Psoas muscle (tissue), 8 donors: Measurements from ENCODE around the gene FMNL2. TPM values are rescaled to one million over a fixed set of nuclear protein-coding genes. Genes with fewer than 3 reads are reported as not detected.

Source experiments
- ATAC-seq, 4 donors: fragments of 200-7000 bp; cut with Tn5 transposase; one replicate each; pipeline ENCODE4 v1.9.1; 2020; ENCODE audit warnings: moderate library complexity in 3 of 4, mild to moderate bottlenecking in 2 of 4
- DNase-seq, 2 donors: peaks; one replicate each; pipeline ENCODE4 v3.0.0-alpha.2; 2020
- H3K27ac ChIP-seq: fragments of 200-600 bp; one replicate; pipeline ENCODE4 v1.8.0; 2022
- H3K27me3 ChIP-seq, 3 donors: fragments of 200-600 bp in 1 of 3; one replicate each; pipeline versions ENCODE4 v1.6.1 to v1.8.0; 2013 to 2022; ENCODE audit warnings: low read length in 2 of 3, mild to moderate bottlenecking in 2 of 3, moderate library complexity in 1 of 3; ENCODE audit not compliant: insufficient read depth in 3 of 3
- H3K36me3 ChIP-seq, 2 donors: fragments of 200-600 bp in 1 of 2; one replicate each; pipeline versions ENCODE4 v1.6.1 to v1.8.0; 2013 to 2022; ENCODE audit warnings: low read depth in 1 of 2, mild to moderate bottlenecking in 1 of 2, moderate library complexity in 1 of 2; ENCODE audit not compliant: insufficient read depth in 1 of 2
- H3K4me1 ChIP-seq: fragments of 200-600 bp; one replicate; pipeline ENCODE4 v1.8.0; 2022
- H3K4me3 ChIP-seq: fragments of 200-600 bp; one replicate; pipeline ENCODE4 v1.8.0; 2022; ENCODE audit warnings: mild to moderate bottlenecking
- H3K9me3 ChIP-seq: fragments of 200-600 bp; one replicate; pipeline ENCODE4 v1.8.0; 2022
- CTCF ChIP-seq: fragments of 200-600 bp; IDR thresholded peaks from one replicate; pipeline ENCODE4 v1.8.0; 2022; ENCODE audit warnings: antibody characterized with exemption
- WGBS, 3 donors: extraction: QIAGEN DNeasy Blood & Tissue Kit; methylation state at CpG; one replicate each; pipeline versions ENCODE4 v1.1.6 to v1.1.7; 2013; 5-methylcytosine and 5-hydroxymethylcytosine counted together
- intact Hi-C, 2 donors: fragments of 100-400 bp; cut with DNase I; formaldehyde crosslinking; loops; one replicate each; pipeline versions ENCODE4 v1.11.0 to v1.14.2; 2022
- polyA plus RNA-seq, 3 donors: library from polyadenylated mRNA; stranded (reverse); fragments of 200-250 nt; gene quantifications; one replicate each; pipeline ENCODE4 v1.2.3, GENCODE V29; 2013
- total RNA-seq, 4 donors: library from RNA; stranded (reverse); fragmentation: NEBNext Ultra II Directional in 2 of 4; extraction: Animal tissue kit (Norgen Biotek cat#: 25700) in 2 of 4; gene quantifications; one replicate each; pipeline versions ENCODE4 v1.2.1 to v1.2.4, GENCODE V29; 2021 to 2023
- donor health status: healthy with polysubstance abuse.
- donor health status: DM: no; HTN: no; CAD: no; lungs with moderate emphysema.
- donor health status: Bipolar disorder and iron deficiency.
- donor health status: healthy.
- donor health status: DM: yes; HTN: yes; CAD: no.
- donor health status: DM: no; HTN: no; CAD: no.
- donor health status: DM: no; HTN: no; CAD: no.
- donor health status: DM: yes; HTN: yes; CAD: no.

FMNL2 gene
- total and polyA plus RNA-seq, 7 donors, result 6.6 to 18.2 (median 11.0) TPM

GRCh38 chr2:152434395-152435182 is 99.6 kb downstream of the FMNL2 start:
- ATAC-seq (no peak), DNase-seq (no peak)
- no peak for TF ChIP-seq CTCF
- Histone ChIP-seq H3K36me3 (no peaks in the 10 kb centered on the region), H3K9me3 (no peaks in the 10 kb centered on the region), H3K27me3 (no peaks in the 10 kb centered on the region), H3K4me3 (no peak overlapping the region), H3K4me1 (peaks cover 47% of the 10 kb centered on the region), H3K27ac (no peak overlapping the region)
- 88 to 96% (median 88%) methylated on average over 1 of the region's 1 CpG for WGBS, 3 donors
- intact Hi-C loops, result loop anchor here in 1 of 2 donors (5.0 kb wide), 1 partner anchor 33 kb away; no protein-coding TSS in a partner anchor

- Histone ChIP-seq H3K27me3 (no peaks in the 10 kb centered on the region), H3K36me3 (no peaks in the 10 kb centered on the region), H3K9me3 (no peaks in the 10 kb centered on the region), H3K4me3 (no peak overlapping the region), H3K27ac (no peak overlapping the region), H3K4me1 (peaks cover 45% of the 10 kb centered on the region)
- ATAC-seq (no peak), DNase-seq (no peak)
- 95 to 100% (median 97%) methylated on average over 1 of the region's 1 CpG for WGBS, 3 donors
- TF ChIP-seq CTCF, result no peak
- intact Hi-C loops, result no loop called here
Observed at GRCh38 chr2:152436148-152436547, 101.2 kb downstream of the FMNL2 start.

- 91 to 94% (median 93%) methylated on average over 5 of the region's 5 CpGs for WGBS, 3 donors
- Histone ChIP-seq H3K4me3 (no peak overlapping the region), H3K27me3 (no peaks in the 10 kb centered on the region), H3K36me3 (no peaks in the 10 kb centered on the region), H3K27ac (no peak overlapping the region), H3K9me3 (no peaks in the 10 kb centered on the region), H3K4me1 (peaks cover 32% of the 10 kb centered on the region)
- ATAC-seq (no peak), DNase-seq (no peak)
- TF ChIP-seq CTCF, result no peak
- intact Hi-C loops, result no loop called here
Observed at GRCh38 chr2:152437276-152438108, 102.5 kb downstream of the FMNL2 start.

GRCh38 chr2:152440049-152440448 is 105.1 kb downstream of the FMNL2 start:
- Histone ChIP-seq H3K27ac (no peak overlapping the region), H3K27me3 (no peaks in the 10 kb centered on the region), H3K4me3 (no peak overlapping the region), H3K9me3 (no peaks in the 10 kb centered on the region), H3K4me1 (peaks cover 25% of the 10 kb centered on the region), H3K36me3 (no peaks in the 10 kb centered on the region)
- intact Hi-C loops, result no loop called here
- DNase-seq (no peak), ATAC-seq (no peak)
- WGBS, 3 donors, result 89 to 93% (median 92%) methylated on average over 4 of the region's 4 CpGs
- no peak for TF ChIP-seq CTCF
